Heart left ventricle (tissue), 16 donors: ENCODE data around the gene TRMT10A. TPM values are rescaled to one million over a fixed set of nuclear protein-coding genes. Genes with fewer than 3 reads are reported as not detected.

Source experiments
- ATAC-seq, 4 donors: fragments of 200-7000 bp; cut with Tn5 transposase; one replicate each; pipeline ENCODE4 v1.9.1; 2020 to 2022; ENCODE audit warnings: moderate library complexity in 4 of 4, mild to moderate bottlenecking in 3 of 4, moderate number of reproducible peaks in 1 of 4
- DNase-seq, 5 donors: peaks; one replicate each; pipeline ENCODE4 v3.0.0-alpha.2; 2020
- H3K27ac ChIP-seq, 12 donors: fragments of 200-600 bp; sonication (generic) in 4 of 12; one replicate each; pipeline versions ENCODE4 v1.5.0 to v1.8.0; 2016 to 2022; ENCODE audit warnings: mild to moderate bottlenecking in 2 of 12
- H3K27me3 ChIP-seq, 9 donors: fragments of 200-600 bp; sonication (generic) in 2 of 9; one replicate each; pipeline versions ENCODE4 v1.5.1 to v1.8.0; 2016 to 2022; ENCODE audit warnings: mild to moderate bottlenecking in 3 of 9
- H3K36me3 ChIP-seq, 9 donors: fragments of 200-600 bp; sonication (generic) in 2 of 9; one replicate each; pipeline versions ENCODE4 v1.5.0 to v1.8.0; 2018 to 2022; ENCODE audit warnings: mild to moderate bottlenecking in 2 of 9
- H3K4me1 ChIP-seq, 12 donors: fragments of 200-600 bp; sonication (generic) in 4 of 12; one replicate each; pipeline versions ENCODE4 v1.5.0 to v1.8.0; 2016 to 2022; ENCODE audit warnings: mild to moderate bottlenecking in 3 of 12
- H3K4me3 ChIP-seq, 12 donors: fragments of 200-600 bp; sonication (generic) in 4 of 12; one replicate each; pipeline versions ENCODE4 v1.5.0 to v1.8.0; 2017 to 2022; ENCODE audit warnings: mild to moderate bottlenecking in 9 of 12, moderate library complexity in 4 of 12
- H3K9me3 ChIP-seq, 12 donors: fragments of 200-600 bp; sonication (generic) in 4 of 12; one replicate each; pipeline versions ENCODE4 v1.5.0 to v1.8.0; 2016 to 2022; ENCODE audit warnings: mild to moderate bottlenecking in 1 of 12
- POLR2A ChIP-seq, 2 donors: fragments of 450-650 bp; IDR thresholded peaks; one replicate each; pipeline ENCODE4 v1.6.1; 2017; ENCODE audit warnings: antibody characterized with exemption in 2 of 2, mild to moderate bottlenecking in 2 of 2, moderate library complexity in 2 of 2
- WGBS, 4 donors: extraction: QIAGEN DNeasy Blood & Tissue Kit in 2 of 4; methylation state at CpG; one replicate each; pipeline versions ENCODE4 v1.1.5 to v1.1.7; 2013 to 2018; 5-methylcytosine and 5-hydroxymethylcytosine counted together
- intact Hi-C, 10 donors: fragments of 100-400 bp; cut with DNase I; formaldehyde crosslinking; loops; one replicate each; pipeline versions ENCODE4 v1.11.1 to v1.14.2; 2022
- polyA plus RNA-seq, 2 donors: library from polyadenylated mRNA; stranded (reverse); fragments of 200-250 nt; gene quantifications; one replicate each; pipeline ENCODE4 v1.2.3, GENCODE V29; 2013
- total RNA-seq, 9 donors: library from RNA; depleted of rRNA in 2 of 9; stranded (reverse); fragments of >200 nt in 2 of 9; fragmentation: NEBNext Ultra II Directional in 3 of 9; extraction: Animal tissue kit (Norgen Biotek cat#: 25700) in 3 of 9; gene quantifications; one replicate each; pipeline versions ENCODE4 v1.1.0 to v1.2.4, GENCODE V29; 2016 to 2023
- TF ChIP-seq, protein P1 (sequence below), 12 donors: fragments of 200-600 bp; sonication (generic) in 4 of 12; IDR thresholded peaks; one replicate each; pipeline versions ENCODE4 v1.5.0 to v1.8.0; 2018 to 2022; ENCODE audit warnings: antibody characterized with exemption in 12 of 12, mild to moderate bottlenecking in 5 of 12
- donor health status: ischemic (EF 13 %, LVEDD 7.1; RV severe dilation, severe dysfunction).
- donor health status: healthy with polysubstance abuse.
- donor health status: DM: no; HTN: yes; CAD: no.
- donor health status: DM: no; HTN: no; CAD: no.
- donor health status: ischemic (EF 25% LVEDD 6.9; RV normal size, moderate dysfunction).
- donor health status: ischemic (EF 25% LVEDD 5.7; RV mildly dilated, moderate dysfunction).
- donor health status: healthy.
- donor health status: DM: yes; HTN: yes; CAD: no.
- donor health status: ischemic (EF 35%, LVEDD 5.7; RV mildly dilated, moderate dysfunction).
- donor health status: nonischemic (EF 11% LVEDD 7.7; RV severe dilation, severe dysfunction).
- donor health status: DM: yes; HTN: yes; CAD: no.
- donor health status: PGD.
- donor health status: ischemic (EF 29% LVEDD 5.4; RV normal size, mild dysfunction).
- donor health status: nonischemic (EF 23%, LVEDD 6.1; RV moderate dilation, normal function).

Gene TRMT10A
- total and polyA plus RNA-seq, 11 donors: 1.8 to 5.1 (median 4.1) TPM

DNA sequence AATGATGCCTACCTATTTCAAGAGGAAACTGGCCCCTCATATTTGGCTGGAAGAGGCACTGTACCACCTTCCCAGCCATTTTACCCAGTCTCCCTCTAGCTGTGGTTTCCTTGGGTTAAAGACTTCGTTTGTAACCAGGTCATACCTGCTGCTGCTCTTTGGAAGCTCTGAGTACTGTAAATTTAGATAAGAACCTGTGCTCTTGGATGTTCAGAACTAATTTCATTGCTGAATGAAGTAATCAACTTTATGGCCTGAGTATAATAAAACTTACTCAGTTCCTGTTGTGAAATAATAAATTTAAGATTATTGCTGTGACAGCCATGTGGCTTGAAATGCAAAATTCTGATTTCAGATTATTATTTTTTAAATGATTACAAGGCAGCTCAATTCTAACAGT is 23.0 kb upstream of the TRMT10A start:
- no peak for ATAC-seq
- Histone ChIP-seq H3K4me1 (peaks cover 0 to 4% (median 0%) of the 10 kb centered on the region in 12 donors), H3K9me3 (no peaks in the 10 kb centered on the region), H3K27me3 (no peaks in the 10 kb centered on the region), H3K27ac (no peak overlapping the region), H3K4me3 (no peak overlapping the region), H3K36me3 (no peaks in the 10 kb centered on the region)
- no peak for DNase-seq
- 13 to 32% (median 23%) methylated on average over 1 of the region's 1 CpG for WGBS, 4 donors
- intact Hi-C loops: no loop called here
- TF ChIP-seq, protein P1, sequence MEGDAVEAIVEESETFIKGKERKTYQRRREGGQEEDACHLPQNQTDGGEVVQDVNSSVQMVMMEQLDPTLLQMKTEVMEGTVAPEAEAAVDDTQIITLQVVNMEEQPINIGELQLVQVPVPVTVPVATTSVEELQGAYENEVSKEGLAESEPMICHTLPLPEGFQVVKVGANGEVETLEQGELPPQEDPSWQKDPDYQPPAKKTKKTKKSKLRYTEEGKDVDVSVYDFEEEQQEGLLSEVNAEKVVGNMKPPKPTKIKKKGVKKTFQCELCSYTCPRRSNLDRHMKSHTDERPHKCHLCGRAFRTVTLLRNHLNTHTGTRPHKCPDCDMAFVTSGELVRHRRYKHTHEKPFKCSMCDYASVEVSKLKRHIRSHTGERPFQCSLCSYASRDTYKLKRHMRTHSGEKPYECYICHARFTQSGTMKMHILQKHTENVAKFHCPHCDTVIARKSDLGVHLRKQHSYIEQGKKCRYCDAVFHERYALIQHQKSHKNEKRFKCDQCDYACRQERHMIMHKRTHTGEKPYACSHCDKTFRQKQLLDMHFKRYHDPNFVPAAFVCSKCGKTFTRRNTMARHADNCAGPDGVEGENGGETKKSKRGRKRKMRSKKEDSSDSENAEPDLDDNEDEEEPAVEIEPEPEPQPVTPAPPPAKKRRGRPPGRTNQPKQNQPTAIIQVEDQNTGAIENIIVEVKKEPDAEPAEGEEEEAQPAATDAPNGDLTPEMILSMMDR (IDR thresholded peaks at IDR 0.05): no peak
- TF ChIP-seq POLR2A (IDR thresholded peaks at IDR 0.05): no peak

DNA sequence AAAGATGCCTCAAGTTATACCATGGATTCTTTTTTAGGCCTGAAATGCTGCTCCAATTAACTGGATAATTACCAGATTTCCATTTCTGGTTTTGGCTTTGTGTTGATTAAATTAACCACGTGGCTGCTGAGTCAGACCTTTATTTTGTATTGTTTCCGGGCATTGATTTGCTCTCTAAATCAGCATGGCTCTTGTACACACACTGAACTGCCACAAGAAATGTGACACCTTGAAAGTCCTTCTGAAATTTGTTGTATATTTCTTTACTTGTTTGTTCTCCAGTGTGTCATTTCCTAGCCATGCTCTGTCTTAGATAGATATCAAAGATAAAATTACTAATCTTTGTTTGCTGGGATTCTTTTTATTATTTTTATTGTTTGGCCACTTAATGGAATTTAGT is 22.5 kb upstream of the TRMT10A start:
- H3K27me3 ChIP-seq: no peaks in the 10 kb centered on the region
- ATAC-seq: no peak
- no peak for DNase-seq
- WGBS, 4 donors: 39 to 61% (median 55%) methylated on average over 2 of the region's 2 CpGs
- H3K4me1 ChIP-seq: peaks cover 0 to 4% (median 0%) of the 10 kb centered on the region in 12 donors
- H3K4me3 ChIP-seq: no peak overlapping the region
- intact Hi-C loops: no loop called here
- no peaks in the 10 kb centered on the region for H3K36me3 ChIP-seq
- H3K9me3 ChIP-seq: no peaks in the 10 kb centered on the region
- no peak overlapping the region for H3K27ac ChIP-seq
- no peak for TF ChIP-seq POLR2A (IDR thresholded peaks at IDR 0.05)
- TF ChIP-seq, protein P1 (IDR thresholded peaks at IDR 0.05): no peak

DNA sequence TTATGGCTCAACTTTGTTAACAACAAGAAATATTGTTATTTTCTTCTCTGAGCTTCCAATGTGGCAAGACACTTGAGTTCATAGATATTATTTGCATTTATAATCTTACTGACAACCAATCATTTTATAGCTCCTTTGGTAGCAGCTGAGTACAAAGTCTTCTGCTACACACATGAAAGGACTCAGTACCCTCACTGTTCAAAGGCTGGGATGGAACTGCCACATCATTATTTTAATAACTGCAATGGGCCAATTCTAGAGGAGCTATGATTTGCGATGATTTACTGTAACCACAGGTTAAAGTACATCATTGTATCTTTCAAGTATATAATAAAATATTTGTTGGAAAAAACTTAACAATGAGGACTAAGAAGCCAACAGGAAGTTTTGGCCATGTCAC is 21.7 kb upstream of the TRMT10A start:
- H3K27me3 ChIP-seq: peaks cover 0 to 3% (median 0%) of the 10 kb centered on the region in 9 donors
- no peaks in the 10 kb centered on the region for H3K9me3 ChIP-seq
- H3K4me1 ChIP-seq: peaks cover 0 to 4% (median 0%) of the 10 kb centered on the region in 12 donors
- DNase-seq (no peak), ATAC-seq (no peak)
- intact Hi-C loops: no loop called here
- no peak overlapping the region for H3K27ac ChIP-seq
- TF ChIP-seq, protein P1 (IDR thresholded peaks at IDR 0.05): no peak
- no peak for TF ChIP-seq POLR2A (IDR thresholded peaks at IDR 0.05)
- WGBS, 4 donors: 94 to 98% (median 96%) methylated on average over 1 of the region's 1 CpG
- no peaks in the 10 kb centered on the region for H3K36me3 ChIP-seq
- no peak overlapping the region for H3K4me3 ChIP-seq

DNA sequence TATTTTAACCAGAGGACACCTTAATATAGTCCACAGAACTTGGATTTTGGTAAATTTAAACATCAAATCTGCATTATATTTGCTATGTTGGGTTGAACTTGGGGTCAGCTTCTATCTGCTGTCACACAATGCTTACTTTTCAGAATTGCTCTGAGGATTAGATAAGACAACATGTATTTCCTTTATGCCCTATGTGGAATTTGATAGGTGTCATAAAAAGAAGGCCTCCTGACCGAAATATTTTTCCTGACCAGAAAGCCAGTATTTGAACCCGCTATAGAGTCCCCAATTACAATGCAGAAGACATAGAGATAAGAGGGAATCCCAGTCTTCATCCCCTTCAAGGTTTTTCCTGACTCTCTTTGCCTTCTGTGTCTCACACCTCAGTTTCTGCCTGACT is 14.9 kb upstream of the TRMT10A start:
- Histone ChIP-seq H3K9me3 (no peaks in the 10 kb centered on the region), H3K27ac (no peak overlapping the region), H3K27me3 (peaks cover 0 to 4% (median 0%) of the 10 kb centered on the region in 9 donors), H3K4me3 (no peak overlapping the region), H3K4me1 (no peaks in the 10 kb centered on the region), H3K36me3 (no peaks in the 10 kb centered on the region)
- DNase-seq (no peak), ATAC-seq (no peak)
- TF ChIP-seq, protein P1 (IDR thresholded peaks at IDR 0.05): no peak
- no peak for TF ChIP-seq POLR2A (IDR thresholded peaks at IDR 0.05)
- WGBS, 4 donors: 73 to 78% (median 75%) methylated on average over 2 of the region's 2 CpGs
- intact Hi-C loops: no loop called here
